SK-N-SH treated with all-trans-retinoic acid at 6 μM for 48 hours (cell line): ENCODE measurements around the gene CSRP1.

Experiments
- ATAC-seq: fragments of 200-7000 bp; cut with Tn5 transposase; 3 replicates; pipeline ENCODE4 v1.9.1; 2020; ENCODE audit warnings: mild to moderate bottlenecking, moderate library complexity
- ARNTL ChIP-seq: fragments of 450-650 bp; formaldehyde crosslinking; IDR thresholded peaks from 2 replicates; pipeline ENCODE4 v1.5.0; 2020; ENCODE audit warnings: low read depth, mild to moderate bottlenecking, moderate library complexity, borderline replicate concordance
- BACH2 ChIP-seq: fragments of 250-450 bp; sonication (Bioruptor Pico); IDR thresholded peaks from 2 replicates; pipeline ENCODE4 v1.9.0; 2021; ENCODE audit warnings: mild to moderate bottlenecking, borderline replicate concordance
- ESRRG ChIP-seq: fragments of 250-450 bp; sonication (Bioruptor Pico); IDR thresholded peaks from 2 replicates; pipeline ENCODE4 v1.6.1; 2021; ENCODE audit warnings: mild to moderate bottlenecking
- PATZ1 ChIP-seq: fragments of 250-450 bp; sonication (Bioruptor Pico); IDR thresholded peaks from 2 replicates; pipeline ENCODE4 v1.8.0; 2020; ENCODE audit warnings: mild to moderate bottlenecking, moderate library complexity, borderline replicate concordance
- RARB ChIP-seq: fragments of 250-450 bp; sonication (Bioruptor Pico); IDR thresholded peaks from 2 replicates; pipeline ENCODE4 v1.8.0; 2021; ENCODE audit warnings: mild to moderate bottlenecking, moderate library complexity
- TOX ChIP-seq: fragments of 250-450 bp; sonication (Bioruptor Pico); IDR thresholded peaks from 2 replicates; pipeline ENCODE4 v1.8.0; 2021; ENCODE audit warnings: mild to moderate bottlenecking, moderate library complexity, borderline replicate concordance
- TSHZ2 ChIP-seq: fragments of 250-450 bp; sonication (Bioruptor Pico); IDR thresholded peaks from 2 replicates; pipeline ENCODE4 v1.5.0; 2020; ENCODE audit warnings: mild to moderate bottlenecking, moderate library complexity
- ZFP3 ChIP-seq: fragments of 250-450 bp; sonication (Bioruptor Pico); IDR thresholded peaks from 2 replicates; pipeline ENCODE4 v1.5.0; 2020; ENCODE audit warnings: mild to moderate bottlenecking, moderate library complexity
- ZFP30 ChIP-seq: fragments of 450-650 bp; formaldehyde crosslinking; IDR thresholded peaks from 2 replicates; pipeline ENCODE4 v1.5.0; 2022; ENCODE audit warnings: mild to moderate bottlenecking, moderate library complexity
- ZNF565 ChIP-seq: fragments of 450-650 bp; formaldehyde crosslinking; conservative IDR thresholded peaks from 2 replicates; pipeline ENCODE4 v1.5.0; 2020; ENCODE audit warnings: low read depth, mild to moderate bottlenecking, moderate library complexity
- ZNF8 ChIP-seq: fragments of 450-650 bp; formaldehyde crosslinking; IDR thresholded peaks from 2 replicates; pipeline ENCODE4 v1.5.0; 2020; ENCODE audit warnings: mild to moderate bottlenecking, moderate library complexity
- TF ChIP-seq, protein P1 (sequence below): fragments of 250-450 bp; sonication (Bioruptor Pico); IDR thresholded peaks from 2 replicates; pipeline ENCODE4 v1.5.1; 2020; ENCODE audit warnings: low read depth, mild to moderate bottlenecking, moderate library complexity
- TF ChIP-seq, protein P2 (sequence below): fragments of 250-450 bp; sonication (Bioruptor Pico); IDR thresholded peaks from 2 replicates; pipeline ENCODE4 v1.8.0; 2021; ENCODE audit warnings: low read depth, mild to moderate bottlenecking, moderate library complexity, borderline replicate concordance

Gene CSRP1

DNA sequence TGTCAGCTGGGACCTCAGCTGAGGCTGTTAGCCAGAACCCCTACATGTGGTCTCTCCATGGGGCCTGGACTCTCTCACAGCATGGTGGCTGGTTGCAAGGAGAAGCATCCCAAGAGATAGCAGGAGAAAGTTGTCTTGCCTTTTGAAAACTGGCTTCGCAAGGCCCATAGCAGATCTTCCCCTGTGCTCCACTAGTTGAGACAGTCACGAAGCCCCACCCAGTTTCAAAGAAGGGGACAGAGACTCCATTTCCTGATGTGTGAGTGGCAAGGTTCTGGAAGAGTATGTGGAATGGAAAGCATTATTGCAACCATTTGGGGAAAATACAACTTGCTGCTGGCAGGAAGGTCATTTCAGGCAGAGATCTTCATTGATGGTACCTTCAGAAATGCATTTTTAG is 7.5 kb upstream of the CSRP1 start:
- ATAC-seq: no peak
- TF ChIP-seq, protein P1, sequence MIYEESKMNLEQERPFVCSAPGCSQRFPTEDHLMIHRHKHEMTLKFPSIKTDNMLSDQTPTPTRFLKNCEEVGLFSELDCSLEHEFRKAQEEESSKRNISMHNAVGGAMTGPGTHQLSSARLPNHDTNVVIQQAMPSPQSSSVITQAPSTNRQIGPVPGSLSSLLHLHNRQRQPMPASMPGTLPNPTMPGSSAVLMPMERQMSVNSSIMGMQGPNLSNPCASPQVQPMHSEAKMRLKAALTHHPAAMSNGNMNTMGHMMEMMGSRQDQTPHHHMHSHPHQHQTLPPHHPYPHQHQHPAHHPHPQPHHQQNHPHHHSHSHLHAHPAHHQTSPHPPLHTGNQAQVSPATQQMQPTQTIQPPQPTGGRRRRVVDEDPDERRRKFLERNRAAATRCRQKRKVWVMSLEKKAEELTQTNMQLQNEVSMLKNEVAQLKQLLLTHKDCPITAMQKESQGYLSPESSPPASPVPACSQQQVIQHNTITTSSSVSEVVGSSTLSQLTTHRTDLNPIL (CRISPR knock-in tag): no peak

DNA sequence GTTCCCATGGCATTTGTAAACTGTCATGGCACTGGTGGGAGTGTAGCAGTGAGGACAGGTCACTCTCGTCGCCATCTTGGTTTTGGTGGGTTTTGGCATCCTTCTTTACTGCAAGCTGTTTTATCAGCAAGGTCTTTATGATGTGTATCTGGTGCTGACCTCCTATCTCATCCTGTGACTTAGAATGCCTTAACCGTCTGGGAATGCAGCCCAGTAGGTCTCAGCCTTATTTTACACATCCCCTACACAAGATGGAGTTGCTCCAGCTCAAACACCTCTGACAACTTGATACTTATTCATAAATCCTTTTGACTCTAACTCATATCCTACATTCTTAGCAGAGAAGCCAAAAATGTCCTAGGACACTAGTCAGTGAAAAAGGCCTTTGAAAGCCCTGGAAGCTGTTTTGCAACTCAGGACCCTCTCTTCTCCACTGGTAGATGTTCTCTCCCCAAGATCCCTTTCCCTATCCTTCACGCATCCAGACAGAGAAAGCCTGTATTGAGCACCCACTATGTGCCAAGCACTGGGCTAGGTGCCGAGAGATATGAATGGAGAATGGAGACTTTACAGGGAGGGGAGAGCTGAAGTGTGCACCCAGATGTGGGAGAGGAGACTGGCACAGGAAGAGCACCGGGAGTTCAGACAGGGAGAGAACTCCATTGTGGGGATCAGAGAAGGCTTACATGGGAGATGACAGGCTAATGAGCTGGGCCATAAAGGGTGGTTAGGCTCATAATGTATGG is 6.7 kb upstream of the CSRP1 start:
- no peak for TF ChIP-seq TOX (CRISPR knock-in tag)
- TF ChIP-seq, all 23 proteins: peak for 0
- ATAC-seq: no peak

GRCh38 chr1:201511941-201512539 is 5.1 kb upstream of the CSRP1 start:
- ATAC-seq: peak; percentile 57
- TF ChIP-seq BACH2: no peak
- TF ChIP-seq, protein P2, sequence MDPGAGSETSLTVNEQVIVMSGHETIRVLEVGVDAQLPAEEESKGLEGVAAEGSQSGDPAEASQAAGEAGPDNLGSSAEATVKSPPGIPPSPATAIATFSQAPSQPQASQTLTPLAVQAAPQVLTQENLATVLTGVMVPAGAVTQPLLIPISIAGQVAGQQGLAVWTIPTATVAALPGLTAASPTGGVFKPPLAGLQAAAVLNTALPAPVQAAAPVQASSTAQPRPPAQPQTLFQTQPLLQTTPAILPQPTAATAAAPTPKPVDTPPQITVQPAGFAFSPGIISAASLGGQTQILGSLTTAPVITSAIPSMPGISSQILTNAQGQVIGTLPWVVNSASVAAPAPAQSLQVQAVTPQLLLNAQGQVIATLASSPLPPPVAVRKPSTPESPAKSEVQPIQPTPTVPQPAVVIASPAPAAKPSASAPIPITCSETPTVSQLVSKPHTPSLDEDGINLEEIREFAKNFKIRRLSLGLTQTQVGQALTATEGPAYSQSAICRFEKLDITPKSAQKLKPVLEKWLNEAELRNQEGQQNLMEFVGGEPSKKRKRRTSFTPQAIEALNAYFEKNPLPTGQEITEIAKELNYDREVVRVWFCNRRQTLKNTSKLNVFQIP (CRISPR knock-in tag): no peak
- no peak for TF ChIP-seq TSHZ2

DNA sequence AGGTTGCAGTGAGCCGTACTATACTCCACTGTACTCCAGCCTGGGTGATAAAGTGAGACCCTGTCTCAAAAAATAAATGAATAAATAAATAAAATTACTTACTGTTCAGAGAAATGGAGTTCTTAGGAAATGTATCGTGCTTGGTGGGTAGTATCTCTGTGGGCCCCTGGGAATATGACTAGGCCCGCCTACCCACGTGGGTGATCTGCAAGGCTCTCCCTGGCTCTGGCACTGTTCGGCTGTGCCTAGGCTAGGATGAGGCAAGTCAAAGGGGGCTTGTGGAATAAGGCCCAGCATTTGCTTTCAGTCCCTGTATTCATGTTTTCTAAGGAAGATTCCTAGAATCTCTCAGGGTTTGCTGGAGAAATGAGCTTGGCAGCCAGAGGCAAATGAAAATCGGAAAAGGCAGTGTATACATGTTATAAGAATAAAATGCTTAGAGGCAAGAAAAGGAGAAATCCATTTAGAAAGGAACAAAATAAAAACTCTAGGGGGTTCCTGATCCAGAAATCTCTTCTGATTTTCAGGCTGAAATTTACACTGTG is 4.5 kb upstream of the CSRP1 start:
- no peak for ATAC-seq
- TF ChIP-seq PATZ1 (CRISPR knock-in tag) (no peak), ZFP30 (CRISPR knock-in tag) (no peak), TOX (CRISPR knock-in tag) (no peak)
- TF ChIP-seq, protein P1 (CRISPR knock-in tag): no peak

- no peak for TF ChIP-seq PATZ1 (CRISPR knock-in tag)
- no peak for TF ChIP-seq ZFP3 (CRISPR knock-in tag)
- TF ChIP-seq RARB (CRISPR knock-in tag): no peak
- no peak for TF ChIP-seq TSHZ2
- TF ChIP-seq ARNTL (CRISPR knock-in tag): no peak
- TF ChIP-seq ESRRG: no peak
- TF ChIP-seq TOX (CRISPR knock-in tag): no peak
- TF ChIP-seq ZNF565 (CRISPR knock-in tag): no peak
- no peak for TF ChIP-seq ZNF8 (CRISPR knock-in tag)
- ATAC-seq: no peak
Observed at GRCh38 chr1:201510734-201511133, 3.8 kb upstream of the CSRP1 start.
